ENCODE measurements around the gene RNASEH2B.

- no peak for TF ChIP-seq CTCF (conservative IDR thresholded peaks at IDR 0.05)
- TF ChIP-seq ZFX (IDR thresholded peaks at IDR 0.05) = no peak
These were observed 18.5 kb downstream of the RNASEH2B start for GRCh38 chr13:50928102-50928501.
